NOMO-1 treated with dmso at 0.1 percent for 144 hours (cell line): Measurements from ENCODE around the gene MELK.

ENCODE experiments used
- DNase-seq: peaks from one replicate; lab custom pipeline; 2025; ENCODE audit not compliant: unreplicated experiment; lab: John Stamatoyannopoulos, UW

Gene MELK

DNA sequence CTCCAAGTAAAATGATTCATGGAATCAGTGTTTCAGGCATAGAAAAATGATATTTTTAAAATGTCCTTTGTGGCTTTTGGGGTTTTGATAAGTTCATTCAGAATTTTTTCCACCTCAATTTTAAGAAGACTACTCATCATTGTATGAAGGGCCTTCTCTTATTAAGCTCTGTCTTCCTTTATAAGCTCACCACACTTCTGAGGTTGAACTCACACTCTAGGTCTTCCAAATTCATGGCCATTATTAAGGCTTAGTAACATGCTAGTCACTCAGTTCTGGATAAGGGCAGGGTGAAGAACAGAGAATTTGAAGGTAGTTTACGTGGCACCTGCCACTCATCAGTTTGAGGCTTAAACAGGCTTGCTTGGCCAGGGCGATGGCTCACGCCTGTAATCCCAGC is 4.2 kb downstream of the MELK start:
- no peak for DNase-seq

DNA sequence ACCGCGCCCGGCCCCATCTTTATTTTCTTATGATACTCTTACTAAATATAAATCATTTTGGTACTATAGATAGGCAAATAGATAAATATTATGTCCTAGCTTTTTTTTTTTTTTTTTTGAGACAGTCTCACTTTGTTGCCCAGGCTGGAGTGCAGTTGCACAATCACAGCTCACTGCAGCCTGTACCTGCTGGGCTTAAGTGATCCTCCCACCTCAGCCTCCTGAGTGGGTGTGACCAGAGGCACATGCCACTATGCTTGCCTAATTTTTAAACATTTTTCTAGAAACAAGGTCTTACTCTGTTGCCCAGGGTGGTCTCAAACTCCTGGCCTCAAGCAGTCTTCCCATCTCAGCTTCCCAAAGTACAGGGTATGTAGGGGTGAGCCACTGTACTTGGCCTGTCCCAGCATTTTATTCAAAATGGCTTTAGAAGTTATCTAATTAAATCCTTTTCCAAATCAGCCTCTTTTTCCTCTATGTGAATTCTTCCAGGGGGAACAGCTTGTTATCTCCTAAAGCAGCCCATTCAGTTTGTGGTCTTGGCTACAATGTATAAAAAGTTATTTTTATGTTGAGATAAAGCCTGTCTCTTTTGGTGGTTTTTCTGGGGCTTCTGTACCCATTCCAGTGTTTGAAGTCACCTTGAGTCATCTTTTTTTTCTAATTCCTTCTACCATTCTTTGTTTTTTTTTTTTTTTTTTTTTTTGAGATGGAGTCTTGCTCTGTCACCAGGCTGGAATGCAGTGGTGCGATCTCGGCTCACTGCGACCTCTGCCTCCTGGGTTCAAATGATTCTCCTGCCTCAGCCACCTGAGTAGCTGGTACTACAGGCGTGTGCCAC is 12.1 kb downstream of the MELK start:
- DNase-seq, result no peak

DNA sequence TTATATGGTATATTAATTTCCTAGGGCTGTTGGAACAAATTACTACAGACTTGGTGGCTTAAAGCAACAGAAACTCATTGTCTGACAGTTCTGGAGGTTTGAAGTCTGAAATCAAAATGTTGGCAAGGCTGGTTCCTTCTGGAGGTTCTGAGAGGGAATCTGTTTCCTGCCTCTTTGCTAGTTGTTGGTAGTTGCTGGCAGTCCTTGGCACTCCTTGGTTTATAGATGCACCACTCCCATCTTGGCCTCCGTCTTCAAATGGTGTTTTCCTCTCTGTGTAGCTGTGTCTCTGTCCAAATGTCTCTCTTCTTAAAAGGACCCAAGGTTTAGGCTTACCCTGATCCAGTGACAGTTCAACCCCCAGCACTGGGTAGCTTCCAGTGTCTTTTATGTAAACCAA is 17.5 kb downstream of the MELK start:
- DNase-seq, result no peak

DNA sequence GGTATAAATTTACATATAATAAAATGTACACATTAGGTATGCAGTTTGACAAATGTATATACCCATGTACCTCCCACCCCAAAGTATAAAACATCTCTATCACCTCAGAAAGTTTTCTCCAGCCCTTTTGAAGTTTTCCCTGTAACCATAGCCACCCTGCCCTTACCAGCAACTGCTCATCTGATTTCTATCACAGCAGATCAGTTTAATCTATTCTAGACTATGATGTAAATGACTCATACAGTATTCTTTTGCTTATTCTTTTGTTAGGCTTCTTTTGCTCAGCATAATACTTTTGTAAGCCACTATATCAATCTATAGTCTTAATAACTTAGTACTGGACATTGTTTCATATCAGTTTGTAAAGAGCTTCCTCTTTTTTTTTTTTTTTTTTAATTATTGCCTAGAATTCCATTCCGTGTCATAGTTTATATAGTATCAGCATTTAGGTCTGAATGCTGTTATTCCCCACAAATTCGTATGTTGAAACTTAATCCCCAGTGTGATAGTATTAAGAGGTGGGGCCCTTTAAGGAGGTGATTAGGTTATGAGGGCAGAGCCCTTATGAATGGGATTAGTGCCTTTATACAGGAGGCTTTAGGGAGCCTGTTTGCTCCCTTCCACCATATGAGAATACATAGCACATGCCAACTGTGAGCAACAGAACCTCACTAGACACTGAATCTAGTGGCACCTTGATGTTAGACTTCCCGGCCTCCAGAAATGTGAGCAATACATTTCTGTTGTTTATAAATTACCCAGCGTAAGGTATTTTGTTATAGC is 20.3 kb downstream of the MELK start:
- DNase-seq, result no peak

DNA sequence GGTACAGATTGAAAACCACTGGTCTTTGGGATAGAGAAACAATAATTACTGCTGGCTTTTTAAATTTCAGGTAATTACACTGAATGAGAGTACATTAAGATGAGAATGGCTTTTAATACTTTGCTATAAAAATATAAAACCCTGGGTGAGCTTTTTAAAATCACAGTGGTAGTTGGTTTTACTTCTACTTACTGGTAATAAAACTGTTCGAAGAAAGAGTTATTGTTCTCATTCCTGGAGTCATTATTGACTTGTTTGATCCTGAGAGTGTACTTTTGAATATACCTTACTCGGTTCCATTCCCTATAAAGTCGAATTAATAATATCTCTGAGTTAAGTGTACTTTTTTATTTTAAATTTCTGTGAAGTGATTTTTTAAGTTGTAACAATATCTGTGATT is 21.5 kb downstream of the MELK start:
- DNase-seq, result no peak

DNA sequence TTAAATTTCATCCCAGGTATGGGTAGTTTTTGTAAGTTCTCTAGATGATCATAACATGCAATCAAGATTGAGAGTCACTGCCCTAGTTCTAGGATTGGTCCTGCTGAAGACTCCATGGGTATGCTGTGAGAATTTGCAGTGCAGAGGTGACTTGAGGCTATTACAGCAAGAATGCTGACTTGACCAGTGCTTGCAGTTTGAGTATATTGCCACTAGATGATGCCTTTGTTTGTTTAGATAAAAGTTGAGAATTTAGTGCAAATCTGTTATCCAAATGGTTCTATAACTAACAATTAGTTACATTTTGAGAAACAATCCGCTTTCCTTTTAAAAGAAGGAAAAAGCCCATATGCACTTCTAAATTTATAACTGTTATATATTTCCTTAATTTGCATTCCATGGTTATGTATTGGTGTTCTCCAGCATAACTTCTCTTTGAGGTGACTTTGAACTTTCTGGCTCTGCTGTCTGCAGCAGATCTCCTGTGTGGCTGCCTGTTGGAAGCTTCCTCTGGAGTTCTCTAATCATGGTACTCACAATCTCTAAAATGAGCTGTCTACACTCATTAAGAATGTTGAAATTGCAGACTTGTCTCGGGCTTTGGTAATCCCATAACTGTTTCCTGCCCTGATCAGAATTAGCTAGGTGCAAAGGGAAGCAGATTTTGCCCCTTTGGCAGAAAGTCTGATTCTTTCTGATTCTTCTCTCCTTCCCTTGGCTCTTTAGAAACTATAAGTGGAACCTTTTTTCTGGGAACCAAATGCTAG is 24.9 kb downstream of the MELK start:
- DNase-seq, result no peak

DNA sequence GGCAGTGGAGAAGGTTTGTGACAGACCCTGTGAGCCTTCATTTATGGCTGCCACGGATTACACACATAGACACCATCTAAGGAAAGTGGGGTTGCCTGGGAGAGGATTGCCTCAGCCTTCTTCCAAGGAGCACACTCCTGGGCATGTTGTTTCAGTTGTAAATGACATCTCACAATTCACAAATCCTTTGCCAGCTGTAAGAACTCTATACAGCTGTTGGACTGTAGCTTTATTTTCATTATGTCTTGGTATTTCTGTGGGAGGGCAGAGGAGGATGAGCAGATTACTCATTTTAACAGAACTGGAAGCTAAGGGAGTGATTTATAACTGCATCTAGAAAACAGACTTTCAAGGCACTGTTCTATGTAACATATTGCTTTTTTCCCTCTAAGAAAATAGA is 25.6 kb downstream of the MELK start:
- DNase-seq, result no peak

DNA sequence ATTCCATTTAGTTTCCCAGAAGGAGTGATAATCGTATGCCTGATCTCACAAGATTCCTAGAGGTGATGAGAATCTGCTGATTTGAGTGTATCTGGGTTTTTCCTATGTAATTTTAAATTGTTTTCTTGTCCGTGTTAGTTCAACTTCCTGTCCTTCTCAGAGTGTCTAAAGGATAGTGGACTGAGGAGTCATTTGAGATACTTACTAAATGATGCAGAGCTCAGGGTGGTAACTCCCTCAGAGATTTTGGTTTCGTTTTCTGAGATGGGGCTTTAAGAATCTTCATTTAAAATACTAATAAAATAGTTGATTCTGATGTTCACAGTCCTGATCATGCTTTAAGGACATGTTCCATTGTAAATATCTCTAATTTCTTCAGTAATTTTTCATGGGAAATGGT is 30.3 kb downstream of the MELK start:
- DNase-seq, result no peak

DNA sequence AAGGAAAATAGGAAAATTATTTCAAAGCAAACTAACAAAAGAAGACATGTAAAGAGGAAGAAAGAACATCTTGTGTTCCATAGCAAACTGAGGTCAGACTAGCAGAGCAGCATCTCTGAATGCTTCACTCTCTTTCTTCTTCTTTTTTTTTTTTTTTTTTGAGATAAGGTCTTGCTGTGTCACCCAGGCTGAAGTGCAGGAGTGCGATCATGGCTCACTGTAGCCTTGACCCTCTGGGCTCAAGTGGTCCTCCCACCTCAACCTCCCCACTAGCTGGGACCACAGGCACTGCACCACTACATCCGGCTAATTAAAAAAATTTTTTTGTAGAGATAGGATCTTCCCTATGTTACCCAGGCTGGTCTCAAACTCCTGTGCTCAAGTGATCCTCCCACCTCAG is 36.6 kb downstream of the MELK start:
- DNase-seq, result no peak

DNA sequence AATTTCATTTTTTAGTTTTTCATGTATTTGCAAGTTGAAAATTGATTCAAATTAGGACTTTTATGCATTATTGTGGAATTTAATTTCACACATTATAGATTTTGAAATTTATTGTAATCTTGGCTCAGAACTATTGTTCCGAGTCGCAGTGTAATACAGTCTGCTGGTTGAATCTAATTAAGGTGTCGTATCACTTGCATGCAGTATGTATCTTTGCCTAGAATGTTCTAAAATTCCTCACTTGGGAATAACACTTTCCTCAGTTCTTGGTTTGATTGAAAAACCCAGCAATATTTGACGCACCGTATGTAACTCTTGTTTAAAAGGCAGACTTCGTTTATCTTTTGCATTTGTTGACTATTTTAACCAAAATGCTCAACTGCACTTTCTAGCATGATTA is 49.4 kb downstream of the MELK start:
- no peak for DNase-seq

DNA sequence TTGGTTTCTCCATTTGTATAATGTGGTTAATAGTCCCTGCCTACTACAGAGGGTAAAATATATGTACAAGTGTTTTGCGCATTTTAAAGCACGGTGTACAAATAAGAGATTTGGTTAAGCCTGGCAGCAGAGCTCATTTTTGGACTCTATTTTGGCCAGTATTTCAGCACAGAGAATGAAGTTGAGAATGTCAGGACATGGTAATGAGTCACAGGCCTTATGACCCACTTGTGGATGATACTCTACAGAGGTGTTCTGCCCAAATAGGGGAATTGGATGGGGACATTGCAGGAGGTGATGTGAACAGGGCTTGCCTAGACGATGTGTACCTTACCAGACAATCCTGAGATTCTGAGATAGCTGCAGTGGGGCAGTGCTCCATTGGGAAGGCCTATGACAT is 50.6 kb downstream of the MELK start:
- DNase-seq, result no peak

DNA sequence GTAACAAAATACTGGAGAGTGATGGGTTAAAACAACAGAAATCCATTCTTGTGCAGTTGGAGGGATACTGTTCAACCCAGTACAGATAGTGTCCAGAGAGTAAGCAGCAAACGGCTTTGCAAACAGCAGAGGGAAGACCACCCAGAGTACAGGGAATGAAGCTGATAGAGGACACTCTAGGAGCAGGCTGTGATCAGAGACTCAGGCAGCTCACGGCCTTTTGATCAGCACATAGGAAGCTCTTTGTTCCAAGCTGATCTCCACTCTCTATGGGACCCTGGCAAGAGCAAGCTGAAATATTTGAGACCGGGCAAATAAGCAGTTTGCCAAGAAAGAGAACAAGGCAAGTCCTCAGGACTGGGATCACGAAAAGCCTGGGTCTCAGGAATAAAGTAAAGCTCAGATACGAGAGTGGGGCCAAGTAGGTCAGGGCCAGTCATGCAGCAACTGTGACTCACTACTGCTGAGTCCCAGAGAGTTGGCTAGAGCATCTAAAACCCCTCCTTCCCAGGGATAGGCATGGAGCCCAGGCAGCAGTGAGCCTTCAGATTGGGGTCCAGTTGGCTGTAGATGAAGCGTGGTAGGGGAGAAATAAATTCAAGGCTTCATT is 52.4 kb downstream of the MELK start:
- DNase-seq, result no peak

DNA sequence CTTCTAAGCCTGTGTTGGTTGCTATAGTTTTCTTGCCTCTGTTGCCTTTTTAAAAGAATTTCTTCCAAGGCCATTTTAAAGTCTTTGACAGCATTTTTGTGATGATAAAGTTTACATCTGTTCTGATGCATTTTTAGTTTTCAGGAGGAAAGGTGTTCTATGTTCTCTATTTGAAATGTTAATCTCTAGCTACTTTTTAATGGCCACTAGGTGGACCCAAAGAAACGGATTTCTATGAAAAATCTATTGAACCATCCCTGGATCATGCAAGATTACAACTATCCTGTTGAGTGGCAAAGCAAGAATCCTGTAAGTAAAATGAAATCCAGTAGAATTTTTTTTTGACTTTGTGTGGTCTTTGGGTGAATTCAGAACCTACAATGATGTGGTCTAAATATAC is 60.2 kb downstream of the MELK start:
- no peak for DNase-seq

DNA sequence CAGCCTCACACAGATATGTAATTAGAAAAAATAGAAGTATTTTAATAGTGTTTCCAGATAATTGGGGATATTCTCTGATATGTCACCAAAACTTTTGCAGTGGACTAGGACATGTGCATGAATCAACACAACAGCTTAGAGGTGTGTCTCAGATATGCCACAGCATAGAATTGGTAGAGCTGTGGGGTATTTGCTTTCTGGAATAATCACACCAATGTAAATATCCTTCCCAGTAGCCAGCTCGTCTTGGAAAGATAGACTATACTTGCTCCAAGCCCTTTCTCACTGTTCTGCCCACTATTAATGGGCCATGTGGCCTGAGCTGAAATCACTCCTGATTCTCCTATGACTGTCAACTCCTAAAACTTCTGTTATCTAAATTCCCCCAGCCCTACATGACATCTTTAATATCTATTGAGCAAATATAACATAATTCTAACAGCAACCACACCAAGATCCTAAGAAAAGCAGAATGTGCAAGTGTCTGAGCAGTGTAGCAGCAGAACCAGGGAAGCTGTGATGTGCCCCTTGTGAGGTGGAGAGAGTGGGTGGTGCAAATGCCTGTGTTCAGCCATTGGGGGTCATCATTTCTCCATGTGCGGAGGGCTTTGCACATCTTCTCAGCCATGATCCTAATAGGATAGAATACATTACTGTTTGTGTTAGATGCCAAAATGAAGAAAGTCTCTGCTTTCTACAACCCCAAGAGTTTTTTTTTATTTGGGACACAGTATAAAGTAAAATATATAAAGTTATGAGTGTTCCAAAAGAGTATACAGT is 65.0 kb downstream of the MELK start:
- no peak for DNase-seq

DNA sequence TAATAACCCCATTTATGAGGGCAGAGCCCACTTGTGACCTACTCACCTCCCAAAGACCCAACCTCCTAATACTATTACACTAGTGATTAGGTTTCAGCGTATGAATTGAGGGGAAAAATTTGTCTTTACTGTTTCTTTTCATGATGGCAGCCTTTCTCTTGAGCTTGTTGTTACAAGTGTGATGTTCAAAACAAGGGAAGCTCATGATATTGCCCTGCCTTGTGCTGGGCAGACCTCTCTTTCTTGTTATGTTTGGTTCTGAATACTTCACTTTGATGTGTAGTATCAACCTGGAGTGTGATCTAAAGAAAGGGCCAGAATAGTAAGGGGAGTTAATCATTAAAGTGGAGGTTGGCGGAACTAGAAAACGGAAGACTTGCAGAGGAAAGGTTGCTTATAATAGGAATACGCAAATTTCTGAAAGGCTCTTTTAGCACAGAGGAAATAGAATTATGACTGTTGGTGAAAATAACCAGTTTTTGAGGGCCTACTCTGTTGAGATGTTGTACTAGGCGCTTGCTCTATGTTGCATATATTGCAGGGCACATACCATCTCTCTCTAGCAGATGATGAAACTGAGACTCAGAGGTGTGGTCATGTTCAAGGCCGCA is 68.2 kb downstream of the MELK start:
- no peak for DNase-seq

DNA sequence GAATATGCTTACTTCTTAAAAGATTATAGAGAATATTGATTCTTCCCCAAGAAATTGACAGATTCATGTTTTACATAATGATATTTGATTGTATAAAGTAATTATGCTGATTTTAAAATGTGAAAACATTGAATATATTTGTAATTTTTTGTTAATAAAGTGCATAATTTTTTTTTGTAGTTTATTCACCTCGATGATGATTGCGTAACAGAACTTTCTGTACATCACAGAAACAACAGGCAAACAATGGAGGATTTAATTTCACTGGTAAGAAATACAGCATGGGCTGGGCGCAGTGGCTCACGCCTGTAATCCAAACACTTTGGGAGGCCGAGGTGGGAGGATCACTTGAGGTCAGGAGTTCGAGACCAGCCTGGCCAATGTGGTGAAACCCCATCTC is 70.1 kb downstream of the MELK start:
- no peak for DNase-seq

DNA sequence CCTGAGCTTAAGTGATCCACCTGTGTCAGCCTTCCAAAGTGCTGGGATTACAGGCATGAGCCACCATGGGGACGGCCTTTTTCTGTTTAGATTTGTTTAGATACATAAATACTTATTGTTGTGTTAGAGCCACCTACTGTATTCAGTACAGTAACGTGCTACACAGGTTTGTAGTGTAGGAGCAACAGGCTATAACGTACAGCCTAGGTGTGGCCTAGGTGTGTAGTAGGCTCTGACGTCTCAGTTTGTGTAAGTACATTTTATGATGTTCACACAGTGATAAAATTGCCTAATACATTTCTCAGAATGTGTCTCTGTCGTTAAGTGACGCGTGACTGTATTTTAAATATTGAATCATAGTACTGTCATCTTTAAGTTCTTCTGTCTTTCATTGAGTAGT is 84.1 kb downstream of the MELK start:
- DNase-seq, result no peak

DNA sequence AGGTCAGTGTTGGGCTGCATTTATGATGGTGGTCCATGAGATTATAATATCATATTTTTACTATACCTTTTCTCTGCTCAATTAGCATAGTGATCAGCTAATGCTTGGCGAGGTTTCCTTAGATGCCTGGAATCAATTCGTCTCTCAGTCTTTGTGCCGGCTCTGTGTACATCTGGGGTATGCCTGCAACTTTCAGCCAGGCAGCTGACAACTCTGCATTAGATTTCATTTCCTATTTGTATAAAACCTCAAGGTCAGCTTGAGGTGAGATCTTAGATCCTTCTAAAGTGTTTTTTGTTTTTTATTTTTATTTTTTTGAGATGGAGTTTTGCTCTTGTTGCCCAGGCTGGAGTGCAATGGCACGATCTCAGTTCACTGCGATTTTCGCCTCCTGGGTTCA is 86.8 kb downstream of the MELK start:
- DNase-seq, result no peak

DNA sequence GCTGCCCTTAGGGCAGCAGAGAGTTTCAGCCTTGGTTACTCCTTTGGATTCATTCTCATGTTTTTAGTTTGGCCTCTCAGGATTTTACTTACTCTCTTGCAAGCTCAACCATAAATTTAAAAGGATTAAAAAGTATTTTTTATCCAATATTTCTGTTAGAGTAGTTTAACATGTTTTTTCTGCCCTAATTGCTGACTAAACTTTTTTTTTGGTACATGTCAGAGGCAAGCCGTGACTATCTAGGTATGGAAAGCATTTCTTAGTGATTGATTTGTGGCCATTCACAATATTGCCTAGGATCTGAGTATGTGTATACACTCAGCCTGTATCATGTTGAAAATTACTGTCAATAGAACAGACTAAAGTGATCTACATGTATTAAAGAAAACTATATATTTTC is 92.1 kb downstream of the MELK start:
- no peak for DNase-seq

DNA sequence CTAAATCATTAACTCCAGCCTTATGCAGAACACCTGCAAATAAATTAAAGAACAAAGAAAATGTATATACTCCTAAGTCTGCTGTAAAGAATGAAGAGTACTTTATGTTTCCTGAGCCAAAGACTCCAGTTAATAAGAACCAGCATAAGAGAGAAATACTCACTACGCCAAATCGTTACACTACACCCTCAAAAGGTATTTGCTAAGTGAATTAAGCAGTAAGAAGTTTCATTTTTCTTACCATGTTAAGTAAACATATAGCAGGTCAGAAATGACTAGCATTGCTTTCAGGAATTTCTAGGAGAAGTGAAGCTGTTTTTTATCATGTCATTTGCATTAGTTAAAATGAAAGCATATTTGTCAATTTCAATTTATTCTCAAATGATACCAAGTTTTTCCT is 92.7 kb downstream of the MELK start:
- no peak for DNase-seq
